GM12875 (cell line): ENCODE measurements around the gene MRPL34.

ENCODE experiments used
- H3K4me3 ChIP-seq: one replicate; pipeline ENCODE4 v1.5.1; 2011; ENCODE audit warnings: low read depth, low read length, control low read depth
- TF ChIP-seq, protein P1 (sequence below): IDR thresholded peaks from 2 replicates; pipeline ENCODE4 v1.5.1; 2011; ENCODE audit warnings: low read depth, mild to moderate bottlenecking, control low read depth, inconsistent platforms, low read length, moderate library complexity, borderline replicate concordance; ENCODE audit not compliant: insufficient read depth

The MRPL34 gene

GRCh38 chr19:17330262-17331044 is 24.8 kb downstream of the MRPL34 start:
- TF ChIP-seq, protein P1, sequence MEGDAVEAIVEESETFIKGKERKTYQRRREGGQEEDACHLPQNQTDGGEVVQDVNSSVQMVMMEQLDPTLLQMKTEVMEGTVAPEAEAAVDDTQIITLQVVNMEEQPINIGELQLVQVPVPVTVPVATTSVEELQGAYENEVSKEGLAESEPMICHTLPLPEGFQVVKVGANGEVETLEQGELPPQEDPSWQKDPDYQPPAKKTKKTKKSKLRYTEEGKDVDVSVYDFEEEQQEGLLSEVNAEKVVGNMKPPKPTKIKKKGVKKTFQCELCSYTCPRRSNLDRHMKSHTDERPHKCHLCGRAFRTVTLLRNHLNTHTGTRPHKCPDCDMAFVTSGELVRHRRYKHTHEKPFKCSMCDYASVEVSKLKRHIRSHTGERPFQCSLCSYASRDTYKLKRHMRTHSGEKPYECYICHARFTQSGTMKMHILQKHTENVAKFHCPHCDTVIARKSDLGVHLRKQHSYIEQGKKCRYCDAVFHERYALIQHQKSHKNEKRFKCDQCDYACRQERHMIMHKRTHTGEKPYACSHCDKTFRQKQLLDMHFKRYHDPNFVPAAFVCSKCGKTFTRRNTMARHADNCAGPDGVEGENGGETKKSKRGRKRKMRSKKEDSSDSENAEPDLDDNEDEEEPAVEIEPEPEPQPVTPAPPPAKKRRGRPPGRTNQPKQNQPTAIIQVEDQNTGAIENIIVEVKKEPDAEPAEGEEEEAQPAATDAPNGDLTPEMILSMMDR: no peak
- no peak overlapping the region for H3K4me3 ChIP-seq

DNA sequence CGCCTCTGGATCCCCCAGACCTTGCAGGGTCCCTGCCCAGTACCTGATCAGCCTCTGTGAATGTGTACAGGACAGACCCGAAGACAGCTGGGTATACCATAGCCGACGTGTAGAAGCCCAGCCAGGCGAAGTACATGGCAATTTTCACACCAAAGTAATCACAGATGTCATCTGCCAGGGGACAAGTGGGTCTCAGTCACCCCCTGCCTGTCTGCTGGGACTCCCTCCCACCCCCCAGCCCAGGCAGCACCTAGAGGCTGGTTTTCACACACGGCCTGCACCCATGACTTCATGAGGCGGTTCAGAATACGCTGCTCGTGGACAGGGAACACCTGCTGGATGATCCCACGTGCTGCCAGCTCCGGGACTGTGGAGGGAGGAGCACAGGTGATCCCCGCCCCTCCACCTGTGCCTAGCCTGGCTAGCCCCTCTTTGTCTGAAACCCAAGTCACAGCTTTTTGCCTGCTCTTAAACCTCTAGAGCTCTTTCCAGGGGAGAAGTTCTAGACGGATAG is 25.4 kb downstream of the MRPL34 start:
- no peak overlapping the region for H3K4me3 ChIP-seq
- TF ChIP-seq, protein P1: no peak

- H3K4me3 ChIP-seq: no peak overlapping the region
- TF ChIP-seq, protein P1: no peak
These were observed 26.6 kb downstream of the MRPL34 start for GRCh38 chr19:17332360-17332676.

- no peak overlapping the region for H3K4me3 ChIP-seq
- TF ChIP-seq, protein P1: no peak
These were observed 27.3 kb downstream of the MRPL34 start for GRCh38 chr19:17332677-17333581.

DNA sequence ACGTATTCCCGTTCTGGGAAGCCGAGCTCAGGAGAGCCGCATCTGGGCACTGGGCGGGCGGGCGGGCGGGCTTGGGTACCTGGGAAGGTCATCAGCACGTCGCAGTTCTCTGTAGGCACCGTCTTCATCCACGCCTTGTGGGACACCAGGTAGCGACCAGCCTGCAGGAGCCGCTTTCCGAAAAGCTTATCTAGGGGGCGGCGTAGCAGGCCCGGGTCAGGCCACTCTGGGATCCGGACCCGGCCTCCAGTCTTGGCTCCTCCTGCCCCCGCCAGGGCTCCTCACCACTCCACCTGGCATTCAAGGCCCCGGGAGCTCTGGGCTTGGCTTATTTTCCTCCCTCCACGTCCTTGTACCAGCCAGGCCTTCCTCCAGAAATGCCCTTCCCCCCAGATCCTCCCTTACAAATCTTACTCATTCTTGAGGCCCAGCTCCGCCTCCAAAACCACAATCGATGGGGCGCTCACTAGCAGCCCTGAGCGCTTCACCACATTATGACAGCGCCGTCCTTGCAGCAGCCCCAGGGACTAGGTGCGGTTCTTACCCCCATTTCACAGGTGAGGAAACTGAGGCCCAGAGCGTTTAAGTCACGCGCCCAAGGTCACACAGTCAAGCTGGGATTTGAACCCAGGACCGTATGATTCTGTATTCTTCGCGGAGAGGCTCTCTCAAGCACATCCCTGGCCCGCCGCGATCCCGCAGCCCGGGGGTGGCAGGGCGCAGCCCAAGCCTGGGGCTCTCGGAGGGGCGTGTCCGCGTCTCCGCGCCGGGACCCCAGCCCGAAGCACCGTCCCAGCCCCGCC is 28.1 kb downstream of the MRPL34 start:
- H3K4me3 ChIP-seq: peak overlapping the region; percentile 80
- TF ChIP-seq, protein P1: 0 out of 2 replicates have a peak, but pooled peaks have one; percentile 1

DNA sequence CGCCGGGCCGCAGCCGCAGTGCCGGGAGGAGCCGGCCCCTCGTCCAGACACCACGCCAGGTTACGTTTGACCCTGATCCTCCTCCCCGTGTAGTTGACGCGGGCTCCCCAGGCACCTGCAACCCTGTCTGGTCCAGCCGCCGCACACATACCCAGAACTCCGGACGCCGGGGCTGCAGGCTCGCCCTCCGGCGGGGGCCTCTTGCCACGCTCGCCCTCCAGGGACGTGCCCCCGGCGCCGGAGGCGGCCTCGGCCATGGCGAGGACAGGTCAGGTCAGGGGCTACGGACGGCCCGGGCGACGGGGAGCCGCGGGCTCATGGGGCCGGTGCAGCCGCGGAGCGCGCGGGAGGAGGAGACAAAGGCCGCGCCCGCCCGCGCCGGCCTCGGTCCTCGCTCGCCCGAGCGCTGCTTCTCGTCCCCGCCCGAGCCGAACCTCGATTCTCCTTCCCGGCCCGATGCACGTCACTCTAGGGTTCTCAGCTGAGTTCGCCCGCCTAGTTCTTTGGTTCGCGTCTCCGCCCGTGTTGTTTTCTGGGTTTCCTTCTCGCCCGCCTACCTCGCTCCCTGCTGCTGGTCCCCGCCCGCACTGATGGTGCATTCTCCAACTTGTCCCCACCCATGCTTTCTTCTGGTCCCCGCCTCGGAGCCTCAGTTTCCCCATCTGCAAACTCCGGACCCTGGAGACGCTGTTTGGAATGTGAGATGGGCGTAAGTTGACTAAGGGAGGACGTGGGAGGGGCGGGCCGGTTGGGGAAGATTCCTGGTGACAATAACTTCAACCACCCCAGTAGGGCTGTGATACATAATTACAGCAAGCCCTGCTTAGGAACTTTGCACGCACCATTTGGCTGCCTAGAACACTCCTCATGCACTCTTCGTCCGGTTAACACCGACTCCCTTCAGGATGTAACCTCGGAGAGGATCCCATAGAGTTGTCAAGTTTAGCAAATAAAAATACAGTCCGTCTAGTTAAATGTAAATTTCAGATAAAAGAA is 29.0 kb downstream of the MRPL34 start, which contains the start of gene ANO8:
Gene ANO8, minus strand, starts transcription at position 442 of the 996 bp plus-strand sequence. Its CDS starts 185 bp downstream, at position 257.
- TF ChIP-seq, protein P1: no peak

More for the DNA sequence above, 29.0 kb downstream of the MRPL34 start, which contains the start of gene ANO8:
- H3K4me3 ChIP-seq: peak within 1 kb of the TSS; percentile 80
